ENCODE data around the gene C1QL4.

DNA sequence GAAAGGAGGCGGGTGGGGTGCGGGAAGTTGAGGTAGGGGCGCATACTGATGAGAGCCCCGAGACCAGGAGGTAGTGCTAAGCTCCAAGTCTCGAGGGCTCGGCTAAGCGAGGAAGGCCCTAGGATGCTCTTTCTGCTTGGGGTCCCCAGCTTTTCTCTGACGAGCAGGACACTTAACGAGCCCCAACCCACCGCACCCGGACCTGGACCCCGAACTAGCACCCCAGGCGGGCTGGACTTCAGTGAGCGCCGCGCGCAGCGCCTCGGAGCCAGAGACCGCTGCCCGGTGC lies 4.7 kb upstream of the C1QL4 start:
- TF ChIP-seq, protein P1, sequence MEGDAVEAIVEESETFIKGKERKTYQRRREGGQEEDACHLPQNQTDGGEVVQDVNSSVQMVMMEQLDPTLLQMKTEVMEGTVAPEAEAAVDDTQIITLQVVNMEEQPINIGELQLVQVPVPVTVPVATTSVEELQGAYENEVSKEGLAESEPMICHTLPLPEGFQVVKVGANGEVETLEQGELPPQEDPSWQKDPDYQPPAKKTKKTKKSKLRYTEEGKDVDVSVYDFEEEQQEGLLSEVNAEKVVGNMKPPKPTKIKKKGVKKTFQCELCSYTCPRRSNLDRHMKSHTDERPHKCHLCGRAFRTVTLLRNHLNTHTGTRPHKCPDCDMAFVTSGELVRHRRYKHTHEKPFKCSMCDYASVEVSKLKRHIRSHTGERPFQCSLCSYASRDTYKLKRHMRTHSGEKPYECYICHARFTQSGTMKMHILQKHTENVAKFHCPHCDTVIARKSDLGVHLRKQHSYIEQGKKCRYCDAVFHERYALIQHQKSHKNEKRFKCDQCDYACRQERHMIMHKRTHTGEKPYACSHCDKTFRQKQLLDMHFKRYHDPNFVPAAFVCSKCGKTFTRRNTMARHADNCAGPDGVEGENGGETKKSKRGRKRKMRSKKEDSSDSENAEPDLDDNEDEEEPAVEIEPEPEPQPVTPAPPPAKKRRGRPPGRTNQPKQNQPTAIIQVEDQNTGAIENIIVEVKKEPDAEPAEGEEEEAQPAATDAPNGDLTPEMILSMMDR (optimal IDR thresholded peaks at IDR 0.05 in 1 of 3, IDR thresholded peaks at IDR 0.05 in 1 of 3, conservative IDR thresholded peaks at IDR 0.05 in 1 of 3; ENCODE audit: extremely low read depth in 1 of 3, insufficient read depth in 2 of 3, low read length in 3 of 3): no peak
- no peak for TF ChIP-seq EZH2 (IDR thresholded peaks at IDR 0.05; ENCODE audit: low read length)

Measured in keratinocyte (primary cell).